VCaP (cell line): Measurements from ENCODE around the gene MAPK14.

ENCODE experiments used
- H3K27ac ChIP-seq: fragments of 450-650 bp; 2 replicates; pipeline ENCODE4 v1.5.1; 2017
- CTCF ChIP-seq: fragments of 450-650 bp; conservative IDR thresholded peaks from 2 replicates; pipeline ENCODE4 v1.5.1; 2017; ENCODE audit warnings: mild to moderate bottlenecking, moderate library complexity

The MAPK14 gene

DNA sequence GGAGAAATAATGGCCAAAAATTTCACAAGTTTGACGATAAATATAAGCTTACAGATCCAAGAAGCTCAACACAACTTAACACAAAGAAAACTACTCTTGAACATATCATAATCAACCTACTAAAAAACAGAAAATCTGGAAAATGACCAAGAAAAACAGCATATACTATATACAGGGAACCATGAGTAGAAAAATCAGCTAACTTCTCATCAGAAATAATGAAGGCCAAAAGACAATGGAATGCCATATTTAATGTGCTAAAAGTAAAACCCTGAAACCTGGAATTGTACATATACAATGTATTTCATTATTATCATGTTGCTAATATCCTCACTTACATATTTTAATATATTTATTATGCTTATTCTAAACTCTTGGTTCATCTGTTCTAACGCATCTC is 128.1 kb downstream of the MAPK14 start:
- no peak for TF ChIP-seq CTCF
- H3K27ac ChIP-seq: no peak overlapping the region

GRCh38 chr6:36160147-36160760 is 132.6 kb downstream of the MAPK14 start:
- TF ChIP-seq CTCF: no peak
- no peak overlapping the region for H3K27ac ChIP-seq
